HCT116 (cell line): Measurements from ENCODE around the gene PRPF31. TPM values are rescaled to one million over a fixed set of nuclear protein-coding genes. Genes with fewer than 3 reads are reported as not detected.

Experiments
- ATAC-seq: fragments of 200-7000 bp; cut with Tn5 transposase; 2 replicates; pipeline ENCODE4 v1.9.1; 2020; ENCODE audit warnings: mild to moderate bottlenecking, moderate library complexity
- BruUV-seq: library from RNA; stranded (reverse); fragments of 400-500 nt; replicated peaks from 2 replicates; lab custom pipeline; 2021; lab: Mats Ljungman, UMichigan
- CTCF ChIA-PET: fragments of 300-600 bp; sonication (Branson Sonifier 250); formaldehyde crosslinking; loops from one replicate; lab custom pipeline; 2021; ENCODE audit warnings: antibody characterized with exemption; lab: Charles Lee
- POLR2A ChIA-PET: fragments of 300-600, 350-600 bp; sonication (Branson Sonifier 250); formaldehyde crosslinking; loops from one replicate; lab custom pipeline; 2021; ENCODE audit warnings: antibody characterized with exemption; lab: Charles Lee
- RAD21 ChIA-PET, 2 experiments: fragments of 300-600 bp; sonication (Branson Sonifier 250); formaldehyde crosslinking; loops; one replicate each; lab custom pipeline; 2023; ENCODE audit warnings: low total read pairs in 2 of 2; ENCODE audit not compliant: uncharacterized antibody in 2 of 2, unreplicated experiment in 2 of 2, low non-redundant PET in 1 of 2; lab: Charles Lee
- DNase-seq: peaks from one replicate; pipeline ENCODE4 v3.0.0-alpha.2; 2010; ENCODE audit warnings: low read depth, low spot score
- H2AFZ ChIP-seq: fragments of 200-600 bp; shearing (Covaris generic), sonication (generic); 2 replicates; pipeline ENCODE4 v1.6.1; 2017; ENCODE audit warnings: low read depth, mixed run types, mixed read lengths, antibody characterized with exemption, low read length; ENCODE audit not compliant: poor library complexity, severe bottlenecking
- H3K27ac ChIP-seq: 2 replicates; pipeline ENCODE4 v1.5.1; 2012; ENCODE audit warnings: low read depth, low read length
- H3K27me3 ChIP-seq: fragments of 200-600 bp; sonication (generic); 2 replicates; pipeline ENCODE4 v1.6.1; 2016; ENCODE audit warnings: mixed run types, low read length, mixed read lengths; ENCODE audit not compliant: insufficient read depth
- H3K36me3 ChIP-seq, 2 experiments: fragments of 200-500 bp in 1 of 2; fragments of 200-600 bp in 1 of 2; sonication (Bioruptor generic) in 1 of 2; sonication (generic) in 1 of 2; 2 replicates each; pipeline versions ENCODE4 v1.5.1 to v1.6.1; 2014 to 2016; ENCODE audit warnings: low read length in 2 of 2, inconsistent platforms in 1 of 2, mixed read lengths in 1 of 2, mixed run types in 1 of 2; ENCODE audit not compliant: insufficient read depth in 2 of 2, control insufficient read depth in 1 of 2
- H3K4me1 ChIP-seq, 2 experiments: fragments of 200-600 bp in 1 of 2; sonication (generic) in 1 of 2; 2 replicates each; pipeline versions ENCODE4 v1.5.1 to v1.6.1; 2012 to 2017; ENCODE audit warnings: low read length in 2 of 2, inconsistent platforms in 1 of 2, mild to moderate bottlenecking in 1 of 2, mixed read lengths in 1 of 2, mixed run types in 1 of 2, moderate library complexity in 1 of 2; ENCODE audit not compliant: insufficient read depth in 2 of 2, control insufficient read depth in 1 of 2
- H3K4me2 ChIP-seq: fragments of 200-600 bp; sonication (generic); 2 replicates; pipeline ENCODE4 v1.6.1; 2017; ENCODE audit warnings: mixed run types, low read length, mixed read lengths
- H3K4me3 ChIP-seq, 2 experiments: fragments of 200-600 bp in 1 of 2; sonication (generic) in 1 of 2; replicated peaks in 1 of 2; 2 replicates each; pipeline ENCODE4 v1.5.1; 2011 to 2016; ENCODE audit warnings: low read length in 2 of 2, control low read depth in 1 of 2, low read depth in 1 of 2, mild to moderate bottlenecking in 1 of 2, mixed read lengths in 1 of 2, mixed run types in 1 of 2
- H3K79me2 ChIP-seq: fragments of 200-600 bp; sonication (generic); 2 replicates; pipeline ENCODE4 v1.6.1; 2017; ENCODE audit warnings: mild to moderate bottlenecking, mixed run types, low read length, moderate library complexity, mixed read lengths; ENCODE audit not compliant: insufficient read depth
- H3K9ac ChIP-seq: fragments of 200-600 bp; sonication (generic); 2 replicates; pipeline ENCODE4 v1.6.1; 2016; ENCODE audit warnings: low read length, mixed read lengths
- H3K9me2 ChIP-seq: fragments of 200-600 bp; sonication (generic), shearing (Covaris generic); 2 replicates; pipeline ENCODE4 v1.6.1; 2017; ENCODE audit warnings: mixed run types, mild to moderate bottlenecking, moderate library complexity; ENCODE audit not compliant: insufficient read depth
- H3K9me3 ChIP-seq, 2 experiments: fragments of 200-500 bp in 1 of 2; fragments of 200-600 bp in 1 of 2; sonication (Bioruptor generic) in 1 of 2; sonication (generic) in 1 of 2; 2 replicates each; pipeline ENCODE4 v1.6.1; 2014 to 2017; ENCODE audit warnings: low read length in 2 of 2, mixed read lengths in 2 of 2, inconsistent platforms in 1 of 2, low read depth in 1 of 2, mild to moderate bottlenecking in 1 of 2, mixed run types in 1 of 2, moderate library complexity in 1 of 2; ENCODE audit not compliant: control insufficient read depth in 1 of 2, insufficient read depth in 1 of 2
- H4K20me1 ChIP-seq: fragments of 200-600 bp; sonication (generic), shearing (Covaris generic); 2 replicates; pipeline ENCODE4 v1.6.1; 2017; ENCODE audit warnings: mixed run types, mild to moderate bottlenecking, moderate library complexity; ENCODE audit not compliant: insufficient read depth
- CEBPB ChIP-seq: IDR thresholded peaks from 2 replicates; pipeline ENCODE4 v1.6.1; 2012; ENCODE audit warnings: low read depth
- SP1 ChIP-seq: IDR thresholded peaks from 2 replicates; pipeline ENCODE4 v1.6.1; 2012; ENCODE audit warnings: low read depth
- ZFX ChIP-seq: fragments of 450-650 bp; IDR thresholded peaks from 2 replicates; pipeline ENCODE4 v1.6.1; 2017
- intact Hi-C: fragments of 100-400 bp; cut with micrococcal nuclease; formaldehyde crosslinking; loops from 2 replicates; pipeline ENCODE4 v1.10.0; 2022
- total RNA-seq: library from RNA; stranded (reverse); gene quantifications from one replicate; pipeline ENCODE4 v1.2.1, GENCODE V29; 2021; ENCODE audit not compliant: unreplicated experiment
- TF ChIP-seq, protein P1 (sequence below): IDR thresholded peaks from 2 replicates; pipeline ENCODE4 v1.6.1; 2012; ENCODE audit warnings: low read depth
- TF ChIP-seq, protein P2 (sequence below): IDR thresholded peaks from 2 replicates; pipeline ENCODE4 v1.6.1; 2011; ENCODE audit warnings: mild to moderate bottlenecking, low read length, moderate library complexity; ENCODE audit not compliant: insufficient replicate concordance; ENCODE audit errors: extremely low read depth

Gene PRPF31
- total RNA-seq, 1 experiment from 2014 or later = 99.0 TPM

- TF ChIP-seq, protein P1, sequence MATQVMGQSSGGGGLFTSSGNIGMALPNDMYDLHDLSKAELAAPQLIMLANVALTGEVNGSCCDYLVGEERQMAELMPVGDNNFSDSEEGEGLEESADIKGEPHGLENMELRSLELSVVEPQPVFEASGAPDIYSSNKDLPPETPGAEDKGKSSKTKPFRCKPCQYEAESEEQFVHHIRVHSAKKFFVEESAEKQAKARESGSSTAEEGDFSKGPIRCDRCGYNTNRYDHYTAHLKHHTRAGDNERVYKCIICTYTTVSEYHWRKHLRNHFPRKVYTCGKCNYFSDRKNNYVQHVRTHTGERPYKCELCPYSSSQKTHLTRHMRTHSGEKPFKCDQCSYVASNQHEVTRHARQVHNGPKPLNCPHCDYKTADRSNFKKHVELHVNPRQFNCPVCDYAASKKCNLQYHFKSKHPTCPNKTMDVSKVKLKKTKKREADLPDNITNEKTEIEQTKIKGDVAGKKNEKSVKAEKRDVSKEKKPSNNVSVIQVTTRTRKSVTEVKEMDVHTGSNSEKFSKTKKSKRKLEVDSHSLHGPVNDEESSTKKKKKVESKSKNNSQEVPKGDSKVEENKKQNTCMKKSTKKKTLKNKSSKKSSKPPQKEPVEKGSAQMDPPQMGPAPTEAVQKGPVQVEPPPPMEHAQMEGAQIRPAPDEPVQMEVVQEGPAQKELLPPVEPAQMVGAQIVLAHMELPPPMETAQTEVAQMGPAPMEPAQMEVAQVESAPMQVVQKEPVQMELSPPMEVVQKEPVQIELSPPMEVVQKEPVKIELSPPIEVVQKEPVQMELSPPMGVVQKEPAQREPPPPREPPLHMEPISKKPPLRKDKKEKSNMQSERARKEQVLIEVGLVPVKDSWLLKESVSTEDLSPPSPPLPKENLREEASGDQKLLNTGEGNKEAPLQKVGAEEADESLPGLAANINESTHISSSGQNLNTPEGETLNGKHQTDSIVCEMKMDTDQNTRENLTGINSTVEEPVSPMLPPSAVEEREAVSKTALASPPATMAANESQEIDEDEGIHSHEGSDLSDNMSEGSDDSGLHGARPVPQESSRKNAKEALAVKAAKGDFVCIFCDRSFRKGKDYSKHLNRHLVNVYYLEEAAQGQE = no peak
- TF ChIP-seq SP1 = no peak
- no peak for TF ChIP-seq ZFX
- TF ChIP-seq, protein P2, sequence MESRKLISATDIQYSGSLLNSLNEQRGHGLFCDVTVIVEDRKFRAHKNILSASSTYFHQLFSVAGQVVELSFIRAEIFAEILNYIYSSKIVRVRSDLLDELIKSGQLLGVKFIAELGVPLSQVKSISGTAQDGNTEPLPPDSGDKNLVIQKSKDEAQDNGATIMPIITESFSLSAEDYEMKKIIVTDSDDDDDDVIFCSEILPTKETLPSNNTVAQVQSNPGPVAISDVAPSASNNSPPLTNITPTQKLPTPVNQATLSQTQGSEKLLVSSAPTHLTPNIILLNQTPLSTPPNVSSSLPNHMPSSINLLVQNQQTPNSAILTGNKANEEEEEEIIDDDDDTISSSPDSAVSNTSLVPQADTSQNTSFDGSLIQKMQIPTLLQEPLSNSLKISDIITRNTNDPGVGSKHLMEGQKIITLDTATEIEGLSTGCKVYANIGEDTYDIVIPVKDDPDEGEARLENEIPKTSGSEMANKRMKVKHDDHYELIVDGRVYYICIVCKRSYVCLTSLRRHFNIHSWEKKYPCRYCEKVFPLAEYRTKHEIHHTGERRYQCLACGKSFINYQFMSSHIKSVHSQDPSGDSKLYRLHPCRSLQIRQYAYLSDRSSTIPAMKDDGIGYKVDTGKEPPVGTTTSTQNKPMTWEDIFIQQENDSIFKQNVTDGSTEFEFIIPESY = no peak
These were observed 57.8 kb downstream of the PRPF31 start (continued) for GRCh38 chr19:54173359-54173699.

- CTCF ChIA-PET = interaction anchor here (1.2 to 2.6 kb wide), 4 partner anchors 10 to 37 kb away, joined by 3 to 22 read pairs (median 5); partner anchors contain the start of genes CNOT3, LENG1 and MBOAT7
- Histone ChIP-seq H3K4me1 (peaks cover 8 to 19% of the 10 kb centered on the region in 2 experiments; a peak in 2 of 4 replicates), H3K9me2 (no peaks in the 10 kb centered on the region), H3K27me3 (no peaks in the 10 kb centered on the region), H4K20me1 (no peaks in the 10 kb centered on the region), H3K4me3 (no peak overlapping the region), H2AFZ (no peak overlapping the region), H3K27ac (peak overlapping the region; percentile 86), H3K79me2 (0 out of 2 replicates have a peak, but pooled peaks cover 3% of the 10 kb centered on the region), H3K36me3 (peaks cover 10 to 13% of the 10 kb centered on the region in 2 experiments; a peak in 3 of 4 replicates), H3K9ac (no peak overlapping the region), H3K9me3 (no peaks in the 10 kb centered on the region), H3K4me2 (no peak overlapping the region)
- BruUV-seq = no TSS peak
- POLR2A ChIA-PET = interaction anchor here (0.9 to 2.0 kb wide), 4 partner anchors 12 to 37 kb away, joined by 3 to 29 read pairs (median 11); partner anchors contain the start of genes CNOT3, MBOAT7 and RPS9
- no peak for TF ChIP-seq ZFX
- no peak for TF ChIP-seq CEBPB
- ATAC-seq (no peak), DNase-seq (no peak)
- intact Hi-C loops = loop anchor here (2.0 kb wide), 1 partner anchor 57 kb away; no protein-coding TSS in a partner anchor
- RAD21 ChIA-PET = no interaction called here
These were observed 58.6 kb downstream of the PRPF31 start for GRCh38 chr19:54173951-54174834.
